ENCODE results near the gene PPP1R18.
A peak's percentile ranks its signal among the peaks of the same experiment; 100 is the strongest.

The PPP1R18 gene

DNA sequence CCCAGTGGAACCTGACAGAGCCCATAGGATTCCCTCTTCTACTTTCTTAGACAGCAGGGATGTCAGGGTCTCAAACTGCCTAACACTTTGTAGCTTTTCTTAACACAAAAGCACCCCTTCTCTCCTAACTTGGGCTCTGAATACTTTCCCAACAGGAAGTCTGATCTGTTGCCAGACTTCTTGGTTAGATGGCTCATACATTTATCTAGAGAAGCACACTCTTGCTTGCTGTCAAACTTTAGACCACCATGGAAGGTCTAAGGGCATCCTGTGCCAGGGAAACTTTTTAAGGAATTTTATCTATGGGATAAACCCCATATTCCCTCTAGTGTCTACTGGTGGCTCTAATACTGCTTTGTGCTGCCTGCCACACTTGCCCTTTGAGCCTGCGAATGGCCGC is 42.8 kb downstream of the PPP1R18 start:
- H3K4me1 ChIP-seq (ENCODE audit: insufficient read depth, low read length): no peaks in the 10 kb centered on the region
- no peak overlapping the region for H3K9ac ChIP-seq (ENCODE audit: low read depth, low read length)
- H3K36me3 ChIP-seq (ENCODE audit: insufficient read depth, low read length): peaks cover 5% of the 10 kb centered on the region; the same call in 1 of the 2 replicates
- H3K9me3 ChIP-seq (ENCODE audit: control insufficient read depth, insufficient read depth, low read length): no peaks in the 10 kb centered on the region

DNA sequence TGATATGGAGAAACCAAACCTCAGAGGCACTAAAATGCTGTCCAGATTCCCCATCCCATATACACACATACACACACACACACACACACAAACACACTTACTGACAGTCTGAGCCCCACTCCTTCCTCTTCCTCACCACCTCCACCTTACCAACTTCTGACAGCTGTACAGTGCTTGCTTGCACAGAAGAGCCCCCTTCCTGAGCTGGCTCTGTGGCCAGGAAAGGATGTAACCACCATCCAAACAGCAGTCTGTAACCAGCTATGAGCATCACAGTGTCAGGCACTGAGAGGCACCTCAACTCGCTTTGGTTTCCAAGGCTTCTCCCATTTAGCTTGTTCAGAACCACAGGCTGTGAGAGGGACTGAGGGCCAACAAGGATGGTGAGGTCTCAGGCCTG is 45.4 kb downstream of the PPP1R18 start:
- no peaks in the 10 kb centered on the region for H3K9me3 ChIP-seq (ENCODE audit: control insufficient read depth, insufficient read depth, low read length)
- H3K36me3 ChIP-seq (ENCODE audit: insufficient read depth, low read length): peaks cover 5% of the 10 kb centered on the region; the same call in 1 of the 2 replicates
- no peak overlapping the region for H3K9ac ChIP-seq (ENCODE audit: low read depth, low read length)
- H3K4me1 ChIP-seq (ENCODE audit: insufficient read depth, low read length): no peaks in the 10 kb centered on the region

DNA sequence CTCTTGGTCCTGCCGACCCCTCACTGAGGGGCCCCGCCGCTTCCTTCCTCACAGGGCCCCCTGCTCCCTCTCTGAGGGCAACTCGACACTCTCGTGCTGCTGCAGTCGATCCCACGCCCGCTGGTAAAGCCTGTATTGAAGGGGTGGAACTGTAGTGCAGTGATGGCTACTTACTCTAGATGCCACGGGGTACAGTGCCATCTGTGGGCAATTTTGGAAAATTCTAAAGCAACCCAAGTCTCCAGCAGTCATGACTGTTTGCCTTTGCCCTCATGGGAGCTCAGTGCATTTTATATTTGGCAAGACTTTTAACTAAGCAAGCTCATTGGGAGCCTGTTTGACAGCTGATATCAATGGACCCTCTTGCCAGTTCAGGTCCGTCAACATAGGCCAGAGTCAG is 46.0 kb downstream of the PPP1R18 start:
- Histone ChIP-seq H3K9me3 (ENCODE audit: control insufficient read depth, insufficient read depth, low read length) (no peaks in the 10 kb centered on the region), H3K9ac (ENCODE audit: low read depth, low read length) (no peak overlapping the region), H3K4me1 (ENCODE audit: insufficient read depth, low read length) (no peaks in the 10 kb centered on the region), H3K36me3 (ENCODE audit: insufficient read depth, low read length) (peaks cover 9% of the 10 kb centered on the region; the same call in 1 of the 2 replicates)

DNA sequence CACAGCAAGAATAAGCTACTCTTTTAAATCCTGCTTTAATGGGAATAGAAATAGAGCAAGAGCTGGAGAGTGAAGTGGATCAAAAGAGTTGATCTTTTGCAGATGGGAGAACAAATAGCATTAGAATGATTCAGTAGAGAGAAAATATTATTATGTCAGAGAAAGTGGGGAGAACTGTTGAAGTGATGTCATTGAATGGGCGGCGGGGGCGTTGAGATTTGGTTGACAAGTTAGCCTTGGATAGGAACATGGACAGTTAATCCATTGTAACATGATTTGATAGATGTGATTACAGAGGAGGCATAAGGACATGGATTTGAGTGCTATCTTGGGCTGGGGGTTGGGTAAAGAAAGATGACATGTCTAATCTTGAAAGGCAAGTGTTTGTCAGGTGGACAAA is 50.6 kb downstream of the PPP1R18 start:
- Histone ChIP-seq H3K9me3 (ENCODE audit: control insufficient read depth, insufficient read depth, low read length) (no peaks in the 10 kb centered on the region), H3K9ac (ENCODE audit: low read depth, low read length) (no peak overlapping the region), H3K4me1 (ENCODE audit: insufficient read depth, low read length) (no peaks in the 10 kb centered on the region), H3K36me3 (ENCODE audit: insufficient read depth, low read length) (peaks cover 6% of the 10 kb centered on the region; the same call in 1 of the 2 replicates)

DNA sequence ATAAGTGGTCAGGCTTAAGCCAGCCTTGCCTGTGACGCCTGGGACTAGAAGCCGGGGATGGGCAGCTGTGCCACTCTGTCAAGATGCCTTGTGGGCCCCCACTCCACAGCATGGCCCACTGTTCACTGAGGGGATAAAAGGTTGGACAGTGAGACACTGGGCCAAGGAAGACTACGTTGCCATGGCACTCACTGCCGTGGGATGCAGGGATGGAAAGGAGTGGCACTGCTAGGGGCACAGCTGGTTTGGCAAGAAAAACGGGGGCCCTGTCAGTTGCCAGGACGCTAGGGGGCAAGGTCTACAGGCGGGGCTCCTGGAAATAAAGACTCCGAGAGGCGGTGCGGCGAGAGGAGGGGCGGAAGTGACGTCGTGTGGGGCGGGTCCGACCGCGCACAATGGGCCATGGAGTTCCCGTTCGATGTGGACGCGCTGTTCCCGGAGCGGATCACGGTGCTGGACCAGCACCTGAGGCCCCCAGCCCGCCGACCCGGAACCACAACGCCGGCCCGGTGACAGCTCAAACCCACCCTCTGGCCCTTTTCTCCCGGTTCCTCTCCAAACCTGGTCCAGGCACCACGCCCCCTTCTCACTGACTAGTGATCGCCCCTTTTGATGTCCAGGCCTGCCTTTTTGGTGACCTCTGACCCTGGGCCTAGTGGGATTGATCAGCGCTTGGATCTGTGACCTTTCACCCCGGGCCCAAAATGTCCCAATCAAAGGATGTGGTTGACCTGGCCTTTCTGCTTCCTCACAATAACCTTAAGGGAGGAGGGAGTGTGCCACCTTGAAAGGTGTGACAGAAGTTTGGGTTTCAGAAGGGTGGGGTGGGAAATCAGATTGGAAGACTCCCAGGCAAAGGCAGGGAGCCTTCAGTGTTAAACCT is 59.7 kb downstream of the PPP1R18 start, which contains the start of gene ATAT1:
ATAT1 (plus strand) TSS at position 391 of the 883 bp plus-strand sequence.
- H3K36me3 ChIP-seq (ENCODE audit: insufficient read depth, low read length): peaks cover 22% of the 10 kb centered on the region
- peak within 1 kb of the TSS; percentile 93 for H3K9ac ChIP-seq (ENCODE audit: low read depth, low read length)
- H3K9me3 ChIP-seq (ENCODE audit: control insufficient read depth, insufficient read depth, low read length): no peaks in the 10 kb centered on the region
- H3K4me1 ChIP-seq (ENCODE audit: insufficient read depth, low read length): no peaks in the 10 kb centered on the region

Measured in ES-I3 (cell line).